Measurements from ENCODE around the gene INTS7. TPM values are rescaled to one million over a fixed set of nuclear protein-coding genes. Genes with fewer than 3 reads are reported as not detected.

The INTS7 gene
- total RNA-seq, 1 donor from 2014 or later: 20.7 TPM

- H3K27ac ChIP-seq: no peak overlapping the region
- H3K36me3 Mint-ChIP-seq: no peaks in the 10 kb centered on the region
- no peaks in the 10 kb centered on the region for H3K4me1 Mint-ChIP-seq
- no peaks in the 10 kb centered on the region for H3K9me3 ChIP-seq (ENCODE audit: low read depth)
- no peaks in the 10 kb centered on the region for H4K20me1 ChIP-seq (ENCODE audit: low read depth)
- H3K27me3 Mint-ChIP-seq (ENCODE audit: insufficient read depth, low read depth): no peaks in the 10 kb centered on the region
- no peak overlapping the region for H3K4me2 ChIP-seq
- no peaks in the 10 kb centered on the region for H3F3A ChIP-seq (ENCODE audit: low read depth)
- no peak overlapping the region for H3K4me3 Mint-ChIP-seq
- H3K9ac ChIP-seq: no peak overlapping the region
- peaks cover 9% of the 10 kb centered on the region for H3K9me3 Mint-ChIP-seq
- H3K27me3 ChIP-seq: no peaks in the 10 kb centered on the region
- H3K27ac Mint-ChIP-seq: no peak overlapping the region
- H2AFZ ChIP-seq (replicated peaks): no peak overlapping the region
- no peaks in the 10 kb centered on the region for H3K79me2 ChIP-seq (ENCODE audit: low read depth)
- H3K4me1 ChIP-seq: no peaks in the 10 kb centered on the region
- no peak for DNase-seq (ENCODE audit: low spot score)
- H3K4me3 ChIP-seq: no peak overlapping the region
- TF ChIP-seq EZH2phosphoT487 (IDR thresholded peaks at IDR 0.05) (no peak), CTCF (IDR thresholded peaks at IDR 0.05) (no peak), EZH2 (IDR thresholded peaks at IDR 0.05) (no peak)
- H3K36me3 ChIP-seq: no peaks in the 10 kb centered on the region
Measured at GRCh38 chr1:211900441-211900840, 134.9 kb downstream of the INTS7 start.

- H3K27me3 ChIP-seq: no peaks in the 10 kb centered on the region
- Mint-ChIP-seq H3K9me3 (no peaks in the 10 kb centered on the region), H3K4me1 (no peaks in the 10 kb centered on the region), H3K27me3 (ENCODE audit: insufficient read depth, low read depth) (peaks cover 2% of the 10 kb centered on the region), H3K4me3 (no peak overlapping the region), H3K36me3 (no peaks in the 10 kb centered on the region), H3K27ac (no peak overlapping the region)
- no peak overlapping the region for H3K4me2 ChIP-seq
- no peaks in the 10 kb centered on the region for H3K36me3 ChIP-seq
- no peaks in the 10 kb centered on the region for H3K9me3 ChIP-seq (ENCODE audit: low read depth)
- H2AFZ ChIP-seq (replicated peaks): no peak overlapping the region
- H3K4me3 ChIP-seq: no peak overlapping the region
- no peak overlapping the region for H3K27ac ChIP-seq
- no peaks in the 10 kb centered on the region for H4K20me1 ChIP-seq (ENCODE audit: low read depth)
- no peaks in the 10 kb centered on the region for H3F3A ChIP-seq (ENCODE audit: low read depth)
- TF ChIP-seq EZH2phosphoT487 (IDR thresholded peaks at IDR 0.05) (no peak), EZH2 (IDR thresholded peaks at IDR 0.05) (no peak), CTCF (IDR thresholded peaks at IDR 0.05) (no peak)
- no peak for DNase-seq (ENCODE audit: low spot score)
- H3K9ac ChIP-seq: no peak overlapping the region
- peaks cover 5% of the 10 kb centered on the region for H3K4me1 ChIP-seq
- no peaks in the 10 kb centered on the region for H3K79me2 ChIP-seq (ENCODE audit: low read depth)
Measured at GRCh38 chr1:211896958-211897357, 138.4 kb downstream of the INTS7 start.

GRCh38 chr1:211895126-211895759 lies 140.1 kb downstream of the INTS7 start:
- H2AFZ ChIP-seq (replicated peaks): no peak overlapping the region
- H3K27ac ChIP-seq: no peak overlapping the region
- H3K4me3 Mint-ChIP-seq: peak overlapping the region; percentile 25
- peaks cover 5% of the 10 kb centered on the region for H3K4me1 ChIP-seq
- peaks cover 4% of the 10 kb centered on the region for H3K27me3 Mint-ChIP-seq (ENCODE audit: insufficient read depth, low read depth)
- H3K36me3 ChIP-seq: no peaks in the 10 kb centered on the region
- H3K9me3 Mint-ChIP-seq: no peaks in the 10 kb centered on the region
- H3F3A ChIP-seq (ENCODE audit: low read depth): no peaks in the 10 kb centered on the region
- no peak overlapping the region for H3K27ac Mint-ChIP-seq
- H3K4me2 ChIP-seq: no peak overlapping the region
- TF ChIP-seq EZH2 (IDR thresholded peaks at IDR 0.05) (no peak), EZH2phosphoT487 (IDR thresholded peaks at IDR 0.05) (no peak)
- H3K4me3 ChIP-seq: no peak overlapping the region
- H3K36me3 Mint-ChIP-seq: no peaks in the 10 kb centered on the region
- H3K79me2 ChIP-seq (ENCODE audit: low read depth): no peaks in the 10 kb centered on the region
- H3K4me1 Mint-ChIP-seq: no peaks in the 10 kb centered on the region
- H3K9ac ChIP-seq: no peak overlapping the region
- no peak for DNase-seq (ENCODE audit: low spot score)
- H3K9me3 ChIP-seq (ENCODE audit: low read depth): no peaks in the 10 kb centered on the region
- no peaks in the 10 kb centered on the region for H4K20me1 ChIP-seq (ENCODE audit: low read depth)
- no peaks in the 10 kb centered on the region for H3K27me3 ChIP-seq

GRCh38 chr1:211894312-211894711 lies 141.0 kb downstream of the INTS7 start:
- TF ChIP-seq EZH2phosphoT487 (IDR thresholded peaks at IDR 0.05): no peak
- TF ChIP-seq EZH2 (IDR thresholded peaks at IDR 0.05): no peak
- TF ChIP-seq CTCF (IDR thresholded peaks at IDR 0.05): no peak
- H3F3A ChIP-seq (ENCODE audit: low read depth): no peaks in the 10 kb centered on the region
- Mint-ChIP-seq H3K27me3 (ENCODE audit: insufficient read depth, low read depth) (peaks cover 9% of the 10 kb centered on the region), H3K4me1 (no peaks in the 10 kb centered on the region), H3K36me3 (peaks cover 3% of the 10 kb centered on the region), H3K4me3 (no peak overlapping the region), H3K9me3 (no peaks in the 10 kb centered on the region), H3K27ac (no peak overlapping the region)
- H3K27ac ChIP-seq: no peak overlapping the region
- H3K27me3 ChIP-seq: no peaks in the 10 kb centered on the region
- DNase-seq (ENCODE audit: low spot score): no peak
- H3K79me2 ChIP-seq (ENCODE audit: low read depth): no peaks in the 10 kb centered on the region
- no peak overlapping the region for H3K4me3 ChIP-seq
- no peaks in the 10 kb centered on the region for H4K20me1 ChIP-seq (ENCODE audit: low read depth)
- H3K4me1 ChIP-seq: peaks cover 5% of the 10 kb centered on the region
- no peaks in the 10 kb centered on the region for H3K36me3 ChIP-seq
- no peak overlapping the region for H3K4me2 ChIP-seq
- no peak overlapping the region for H2AFZ ChIP-seq (replicated peaks)
- no peaks in the 10 kb centered on the region for H3K9me3 ChIP-seq (ENCODE audit: low read depth)
- no peak overlapping the region for H3K9ac ChIP-seq

All from neural progenitor cell (in vitro differentiated cells).